Measurements from ENCODE around the gene ZNF552. TPM values are rescaled to one million over a fixed set of nuclear protein-coding genes. Genes with fewer than 3 reads are reported as not detected.
"Not testable (repeated sequence)": the region's sequence is repeated elsewhere in the genome, so short reads cannot be mapped to it uniquely, and the experiment has no call there.

Gene ZNF552
- total RNA-seq: 9.2 and 9.8 TPM in 2 replicates

- Mint-ChIP-seq H3K4me1 (peaks cover 40% of the 10 kb centered on the region), H3K9me3 (no peaks in the 10 kb centered on the region), H3K27me3 (no peaks in the 10 kb centered on the region), H3K27ac (peak within 1 kb of the TSS; percentile 90), H3K4me3 (peak within 1 kb of the TSS; percentile 96), H3K36me3 (ENCODE audit: low read depth) (peaks cover 27% of the 10 kb centered on the region)
- DNase-seq: peak; percentile 93
- intact Hi-C loops (cut with micrococcal nuclease): loop anchor here (2.0 to 10.0 kb wide), 5 partner anchors 34 to 370 kb away; partner anchors contain the start of genes ZNF274, ZNF416, ZNF586 and ZNF587
These were observed at the start of gene ZNF552 for GRCh38 chr19:57814505-57815246. Gene ZNF552 (minus strand): TSS chr19:57814913. CDS start chr19:57814743, 170 bp downstream.

GRCh38 chr19:57862351-57862750 lies 47.6 kb upstream of the ZNF552 start:
- H3K4me3 Mint-ChIP-seq; H3K27me3 Mint-ChIP-seq; H3K27ac Mint-ChIP-seq; H3K4me1 Mint-ChIP-seq; DNase-seq; intact Hi-C loops (cut with micrococcal nuclease): not testable (repeated sequence)
- Mint-ChIP-seq H3K36me3 (ENCODE audit: low read depth) (peaks cover 88% of the 10 kb centered on the region), H3K9me3 (peaks cover 20% of the 10 kb centered on the region)

DNA sequence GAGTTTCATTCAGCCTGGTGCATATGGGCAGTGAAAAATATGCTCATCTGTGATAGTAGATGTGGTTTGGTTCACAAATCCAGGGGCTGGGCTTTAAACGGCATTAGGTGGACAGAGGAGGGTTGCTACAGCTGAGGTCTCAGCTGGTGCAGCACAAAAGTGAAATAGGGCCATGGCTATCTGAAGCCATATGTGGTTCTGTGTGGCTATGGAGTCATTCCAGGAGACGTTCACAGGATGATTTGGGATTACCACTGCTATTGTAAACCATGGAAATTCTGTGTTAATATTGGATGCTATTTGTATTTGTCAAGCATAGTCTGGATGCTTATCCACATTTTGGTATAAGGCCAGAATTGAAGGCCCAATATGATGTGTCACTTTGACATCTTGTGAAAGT lies 39.4 kb upstream of the ZNF552 start:
- Mint-ChIP-seq H3K4me1 (peaks cover 20% of the 10 kb centered on the region), H3K36me3 (ENCODE audit: low read depth) (peaks cover 78% of the 10 kb centered on the region), H3K9me3 (peaks cover 22% of the 10 kb centered on the region)
- DNase-seq; H3K27ac Mint-ChIP-seq; intact Hi-C loops (cut with micrococcal nuclease); H3K27me3 Mint-ChIP-seq; H3K4me3 Mint-ChIP-seq: not testable (repeated sequence)

GRCh38 chr19:57851812-57852603 lies 37.3 kb upstream of the ZNF552 start:
- Mint-ChIP-seq H3K4me1 (peaks cover 20% of the 10 kb centered on the region), H3K36me3 (ENCODE audit: low read depth) (peaks cover 71% of the 10 kb centered on the region), H3K9me3 (peaks cover 17% of the 10 kb centered on the region)
- H3K27ac Mint-ChIP-seq; H3K27me3 Mint-ChIP-seq; H3K4me3 Mint-ChIP-seq; intact Hi-C loops (cut with micrococcal nuclease); DNase-seq: not testable (repeated sequence)

DNA sequence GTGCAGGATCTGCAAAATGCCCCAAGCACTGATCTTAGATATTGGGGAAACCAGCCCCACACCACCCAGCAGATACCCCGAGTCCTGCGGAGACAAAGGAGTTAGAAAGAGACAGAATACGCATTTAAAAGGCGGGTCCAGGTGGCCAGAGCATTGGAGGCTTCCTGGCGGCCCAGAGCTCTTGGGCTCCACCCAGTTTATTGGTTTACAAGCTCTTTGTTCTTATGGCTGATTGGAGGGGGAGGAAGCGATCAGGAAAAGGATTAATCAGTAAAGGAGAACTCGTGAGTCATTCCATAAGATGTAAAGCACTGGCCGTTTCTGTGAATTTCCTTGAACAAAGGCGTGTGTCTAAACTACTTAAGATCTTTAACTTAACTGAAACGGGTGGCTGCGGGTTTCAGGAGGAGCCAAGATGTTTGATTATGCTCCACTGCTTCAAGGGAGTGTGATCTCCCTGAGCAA lies 35.9 kb upstream of the ZNF552 start:
- Mint-ChIP-seq H3K27me3 (no peaks in the 10 kb centered on the region), H3K36me3 (ENCODE audit: low read depth) (peaks cover 65% of the 10 kb centered on the region), H3K27ac (peak overlapping the region; percentile 93), H3K9me3 (peaks cover 12% of the 10 kb centered on the region), H3K4me3 (peak overlapping the region; percentile 93), H3K4me1 (peaks cover 23% of the 10 kb centered on the region)
- intact Hi-C loops (cut with micrococcal nuclease): no loop called here
- peak; percentile 58 for DNase-seq

DNA sequence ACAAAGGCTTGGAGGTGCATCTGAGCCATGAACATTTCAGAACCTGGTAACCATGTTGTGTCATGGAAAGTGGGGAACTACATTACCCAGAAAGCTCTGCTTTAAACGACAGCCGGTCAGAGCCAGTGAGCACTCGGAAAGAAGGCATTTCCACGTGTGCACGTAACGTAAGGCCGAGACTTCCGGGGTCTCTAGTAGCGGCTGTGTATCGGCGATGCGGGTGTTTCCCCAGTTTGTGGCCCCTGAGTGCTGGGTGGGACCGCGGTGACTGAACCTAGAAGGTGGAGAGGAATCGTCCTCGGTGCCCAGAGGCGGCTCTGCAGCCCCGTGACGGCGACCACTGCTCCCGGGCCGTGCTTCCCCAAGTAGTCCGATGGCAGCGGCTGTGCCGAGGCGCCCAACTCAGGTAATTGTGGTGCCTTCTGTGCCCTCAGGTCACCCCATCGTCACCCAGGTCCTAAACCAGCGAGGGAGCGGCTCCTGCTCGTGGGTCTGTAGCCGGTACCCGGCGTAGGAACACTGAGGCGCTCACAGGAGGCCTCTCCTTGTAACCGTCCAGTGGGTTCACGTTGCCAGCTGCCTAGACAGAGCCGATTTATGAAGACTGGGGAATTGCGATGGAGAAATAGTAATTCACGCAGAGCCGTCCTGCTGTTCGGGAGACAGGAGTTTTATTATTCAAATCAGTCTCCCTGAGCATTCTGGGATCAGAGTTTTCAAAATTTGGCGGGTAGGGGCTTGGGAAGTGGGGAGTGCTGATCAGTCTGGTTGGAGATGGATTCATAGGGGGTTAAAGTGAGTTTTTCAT lies 35.2 kb upstream of the ZNF552 start, which contains the start of gene ZNF587:
ZNF587 (plus strand) TSS at position 194 of the 808 bp plus-strand sequence; CDS start at position 374, 180 bp downstream.
- Mint-ChIP-seq H3K36me3 (ENCODE audit: low read depth) (peaks cover 65% of the 10 kb centered on the region), H3K27ac (peak within 1 kb of the TSS; percentile 93), H3K4me3 (peak within 1 kb of the TSS; percentile 93), H3K4me1 (peaks cover 23% of the 10 kb centered on the region), H3K9me3 (peaks cover 12% of the 10 kb centered on the region)
- intact Hi-C loops (cut with micrococcal nuclease): loop anchor here (2.0 kb wide), 1 partner anchor 35 kb away; the partner anchor contains the start of gene ZNF552
- not testable (repeated sequence) for H3K27me3 Mint-ChIP-seq
- peak; percentile 93 for DNase-seq

GRCh38 chr19:57849162-57849665 lies 34.5 kb upstream of the ZNF552 start:
- Mint-ChIP-seq H3K27ac (peak overlapping the region; percentile 93), H3K4me1 (peaks cover 23% of the 10 kb centered on the region), H3K4me3 (peak overlapping the region; percentile 93), H3K9me3 (peaks cover 12% of the 10 kb centered on the region), H3K36me3 (ENCODE audit: low read depth) (peaks cover 65% of the 10 kb centered on the region)
- not testable (repeated sequence) for DNase-seq, H3K27me3 Mint-ChIP-seq
- intact Hi-C loops (cut with micrococcal nuclease): loop anchor here (2.0 kb wide), 1 partner anchor 34 kb away; the partner anchor contains the start of gene ZNF552

DNA sequence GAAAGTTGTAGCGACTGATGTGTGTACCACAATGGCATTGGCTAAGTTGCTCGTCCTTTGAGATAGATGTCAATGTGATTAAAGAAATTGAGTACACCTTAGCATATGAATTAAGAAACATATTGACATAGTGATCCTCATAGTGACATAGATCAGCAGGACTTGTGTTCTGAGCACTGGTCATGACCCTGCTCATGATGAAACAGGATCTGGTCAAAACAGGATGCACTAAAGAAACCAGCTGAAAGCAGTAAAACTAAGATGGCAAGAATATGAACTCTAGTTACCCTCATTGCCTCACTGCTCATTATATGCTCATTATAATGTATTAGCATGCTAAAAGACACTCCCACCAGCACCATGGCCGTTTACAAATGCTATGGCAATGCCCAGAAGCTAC lies 32.5 kb upstream of the ZNF552 start:
- intact Hi-C loops (cut with micrococcal nuclease); H3K27me3 Mint-ChIP-seq; H3K4me3 Mint-ChIP-seq; H3K9me3 Mint-ChIP-seq; H3K27ac Mint-ChIP-seq; DNase-seq: not testable (repeated sequence)
- H3K36me3 Mint-ChIP-seq (ENCODE audit: low read depth): peaks cover 62% of the 10 kb centered on the region
- H3K4me1 Mint-ChIP-seq: peaks cover 21% of the 10 kb centered on the region

DNA sequence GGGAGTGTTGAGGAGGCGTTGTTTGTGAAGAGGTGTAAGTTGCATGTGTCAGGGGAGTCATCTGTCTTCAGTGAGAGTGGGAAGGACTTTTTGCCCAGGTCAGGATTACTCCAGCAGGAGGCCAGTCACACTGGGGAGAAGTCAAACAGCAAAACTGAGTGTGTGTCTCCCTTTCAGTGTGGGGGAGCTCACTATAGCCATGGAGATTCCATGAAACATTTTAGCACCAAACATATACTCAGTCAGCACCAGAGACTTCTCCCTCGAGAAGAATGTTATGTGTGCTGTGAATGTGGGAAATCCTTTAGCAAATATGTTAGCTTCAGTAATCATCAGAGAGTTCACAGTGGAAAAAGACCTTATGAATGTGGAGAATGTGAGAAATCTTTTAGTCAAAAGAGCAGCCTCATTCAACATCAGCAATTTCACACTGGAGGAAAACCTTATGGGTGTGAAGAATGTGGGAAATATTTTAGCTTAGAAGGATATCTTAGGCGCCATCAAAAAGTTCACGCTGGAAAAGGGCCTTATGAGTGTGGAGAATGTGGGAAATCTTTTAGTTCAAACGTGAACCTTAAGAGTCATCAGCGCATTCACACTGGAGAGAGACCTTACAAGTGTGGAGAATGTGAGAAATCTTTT lies 26.5 kb upstream of the ZNF552 start:
- Mint-ChIP-seq H3K27ac (no peak overlapping the region), H3K36me3 (ENCODE audit: low read depth) (peaks cover 71% of the 10 kb centered on the region), H3K4me1 (peaks cover 9% of the 10 kb centered on the region), H3K9me3 (no peaks in the 10 kb centered on the region), H3K4me3 (no peak overlapping the region), H3K27me3 (no peaks in the 10 kb centered on the region)
- no peak for DNase-seq
- intact Hi-C loops (cut with micrococcal nuclease): no loop called here

GRCh38 chr19:57838622-57839191 lies 24.0 kb upstream of the ZNF552 start:
- DNase-seq; H3K9me3 Mint-ChIP-seq; intact Hi-C loops (cut with micrococcal nuclease); H3K4me1 Mint-ChIP-seq; H3K27me3 Mint-ChIP-seq; H3K4me3 Mint-ChIP-seq: not testable (repeated sequence)
- H3K27ac Mint-ChIP-seq: peak overlapping the region; percentile 52
- peaks cover 54% of the 10 kb centered on the region for H3K36me3 Mint-ChIP-seq (ENCODE audit: low read depth)

DNA sequence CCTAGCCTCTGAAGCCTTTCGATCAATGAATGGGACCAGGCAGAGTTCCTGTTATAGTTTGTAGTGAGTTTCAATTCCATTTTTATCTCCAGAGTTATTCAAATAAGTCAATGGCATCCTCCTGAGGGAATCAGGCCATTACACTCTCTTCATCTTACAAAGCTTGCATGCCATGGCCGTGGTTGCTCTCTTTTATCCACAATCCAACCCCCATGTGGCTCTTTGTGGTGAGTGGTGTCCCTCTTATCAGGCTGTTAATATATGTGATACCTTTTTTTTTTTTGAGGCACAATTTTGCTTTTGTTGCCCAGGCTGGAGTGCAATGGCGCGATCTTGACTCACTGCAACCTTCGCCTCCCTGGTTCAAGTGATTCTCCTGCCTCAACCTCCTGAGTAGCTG lies 22.3 kb upstream of the ZNF552 start:
- H3K9me3 Mint-ChIP-seq; DNase-seq; H3K27me3 Mint-ChIP-seq; H3K27ac Mint-ChIP-seq; H3K4me1 Mint-ChIP-seq; intact Hi-C loops (cut with micrococcal nuclease); H3K4me3 Mint-ChIP-seq: not testable (repeated sequence)
- peaks cover 46% of the 10 kb centered on the region for H3K36me3 Mint-ChIP-seq (ENCODE audit: low read depth)

DNA sequence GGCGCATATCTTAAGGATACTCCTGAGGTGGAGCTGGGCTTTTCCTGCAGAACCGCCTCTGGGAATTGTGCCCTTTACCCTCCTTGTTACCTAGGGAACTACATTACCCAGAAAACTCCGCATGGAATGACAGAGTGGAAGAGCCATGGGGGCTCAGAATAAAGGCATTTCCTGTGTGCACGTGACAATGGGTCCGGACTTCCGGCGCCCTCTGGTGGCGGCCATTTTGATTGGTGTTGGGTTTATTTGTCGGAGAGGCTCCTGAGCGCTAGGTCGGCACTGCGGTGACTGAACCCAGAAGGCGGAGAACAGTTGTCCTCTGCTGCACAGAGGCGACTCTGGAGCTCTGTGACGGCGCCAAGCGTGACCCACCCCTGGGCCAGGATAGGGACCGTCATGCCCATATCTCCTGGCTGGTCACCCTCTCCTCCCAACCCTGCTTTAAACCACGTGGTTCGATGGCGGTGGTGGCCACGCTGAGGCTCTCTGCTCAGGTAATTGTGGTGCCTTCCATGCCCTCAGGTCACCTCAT lies 15.4 kb upstream of the ZNF552 start, which contains the start of gene ZNF587B:
ZNF587B (plus strand) TSS at position 229 of the 532 bp plus-strand sequence; CDS start at position 459, 230 bp downstream.
- Mint-ChIP-seq H3K4me1 (peaks cover 9% of the 10 kb centered on the region), H3K4me3 (no peak within 1 kb of the TSS), H3K27ac (no peak within 1 kb of the TSS), H3K36me3 (ENCODE audit: low read depth) (peaks cover 54% of the 10 kb centered on the region), H3K9me3 (no peaks in the 10 kb centered on the region), H3K27me3 (no peaks in the 10 kb centered on the region)
- intact Hi-C loops (cut with micrococcal nuclease): no loop called here
- peak; percentile 71 for DNase-seq

Data from activated CD4-positive, alpha-beta T cell treated with anti-CD3 and anti-CD28 coated beads, Interleukin-2, amount 10 ng/mL, durations not matched to agents 24 days and 14 days (primary cell).